Measurements from ENCODE around the gene OR2S2.
"Not testable (repeated sequence)": the region's sequence is repeated elsewhere in the genome, so short reads cannot be mapped to it uniquely, and the experiment has no call there.

The OR2S2 gene

DNA sequence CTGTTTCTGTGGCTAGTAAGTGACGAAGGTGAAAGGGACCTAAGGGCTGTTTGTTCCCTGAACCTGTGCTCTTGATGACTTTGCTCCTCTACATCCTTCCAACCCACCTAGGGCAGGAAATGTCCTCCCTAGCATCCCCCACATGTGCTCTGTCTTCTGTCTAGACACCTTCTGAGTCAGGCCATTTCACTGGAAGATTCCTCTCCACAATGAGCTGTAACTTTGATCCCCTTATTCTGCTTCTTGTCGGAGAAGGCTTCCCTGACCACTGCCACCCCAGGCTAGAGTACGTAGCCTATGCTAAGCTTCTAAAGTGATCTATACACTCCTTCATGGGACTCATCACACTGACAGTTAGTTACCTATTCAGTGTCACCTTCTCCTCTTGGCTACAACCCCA lies 27.0 kb downstream of the OR2S2 start:
- no peak for DNase-seq

- DNase-seq, result no peak
Observed at GRCh38 chr9:35930521-35930920, 27.4 kb downstream of the OR2S2 start.

- no peak for DNase-seq
Observed at GRCh38 chr9:35929453-35929718, 28.6 kb downstream of the OR2S2 start.

DNA sequence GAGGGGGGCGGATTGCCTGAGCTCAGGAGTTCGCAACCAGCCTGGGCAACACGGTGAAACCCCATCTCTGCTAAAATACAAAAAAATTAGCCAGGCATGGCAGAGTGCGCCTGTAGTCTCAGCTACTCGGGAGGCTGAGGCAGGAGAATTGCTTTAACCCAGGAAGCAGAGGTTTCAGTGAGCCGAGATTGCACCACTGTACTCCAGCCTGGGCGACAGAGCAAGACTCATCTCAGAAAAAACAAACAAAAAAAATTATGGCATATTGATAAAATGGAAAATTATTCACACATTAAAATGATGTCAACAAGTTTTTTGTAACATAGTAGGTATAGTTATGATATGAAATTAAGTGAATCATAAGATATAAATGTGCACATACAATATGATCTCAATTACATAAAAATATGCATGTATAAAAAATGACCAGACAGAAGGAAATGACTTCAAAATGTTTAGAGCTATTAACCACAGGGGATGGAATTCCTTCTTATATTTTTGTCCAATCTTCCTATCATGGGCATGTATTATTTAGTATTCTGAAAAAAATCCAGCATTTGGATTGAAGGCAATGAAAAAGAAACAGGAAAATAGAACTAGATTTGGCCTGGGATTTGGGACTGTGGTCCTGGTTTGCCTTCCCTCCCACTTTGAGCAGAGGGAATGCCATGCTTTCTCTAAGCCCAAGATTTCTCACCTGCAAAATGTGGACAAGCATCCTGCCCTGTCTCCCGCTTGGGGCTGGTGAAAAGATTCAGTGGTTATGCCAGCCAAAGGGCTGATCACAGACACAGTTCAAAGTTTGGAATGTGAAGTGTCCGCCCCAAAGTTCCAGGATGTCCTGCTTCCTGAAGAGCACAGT lies 29.1 kb downstream of the OR2S2 start:
- no peak for DNase-seq

DNA sequence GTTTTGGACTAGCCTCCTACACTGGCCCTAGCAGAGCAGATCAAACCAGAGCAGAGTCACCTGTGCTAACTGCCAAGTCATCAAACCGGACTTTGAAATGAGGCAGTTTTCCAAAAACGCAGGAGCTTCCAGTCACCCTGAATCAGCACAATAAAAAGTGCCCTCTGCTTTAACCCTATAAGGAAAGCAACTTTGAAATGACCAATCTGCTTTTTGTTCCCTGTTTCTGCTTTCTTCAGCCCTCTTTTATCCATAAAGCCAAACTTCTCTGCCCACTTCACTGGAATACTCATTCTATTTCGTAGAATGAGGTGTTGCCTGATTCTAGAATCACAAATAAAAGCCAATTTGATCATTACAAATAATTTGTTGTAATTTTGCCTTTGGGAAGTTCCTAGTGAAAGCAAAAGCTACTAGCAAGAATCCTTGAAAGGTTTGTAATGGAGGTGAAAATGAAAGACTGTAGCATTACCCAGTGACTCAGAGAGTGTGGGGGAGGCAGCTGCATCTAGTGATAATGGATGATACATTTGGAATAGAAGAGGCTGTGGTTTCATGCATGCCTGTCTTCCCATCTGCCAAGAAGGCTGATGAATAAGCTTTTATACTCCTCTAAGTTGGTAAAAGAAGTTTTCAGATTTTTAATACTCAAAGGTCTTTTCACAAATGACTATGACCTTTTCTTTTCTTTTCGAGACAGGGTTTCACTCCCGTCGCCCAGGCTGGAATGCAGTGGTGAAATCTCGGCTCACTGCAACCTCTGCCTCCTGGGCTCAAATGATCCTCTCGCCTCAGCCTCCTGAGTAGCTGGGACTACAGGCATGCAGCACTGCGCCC lies 33.8 kb downstream of the OR2S2 start:
- no peak for DNase-seq

DNA sequence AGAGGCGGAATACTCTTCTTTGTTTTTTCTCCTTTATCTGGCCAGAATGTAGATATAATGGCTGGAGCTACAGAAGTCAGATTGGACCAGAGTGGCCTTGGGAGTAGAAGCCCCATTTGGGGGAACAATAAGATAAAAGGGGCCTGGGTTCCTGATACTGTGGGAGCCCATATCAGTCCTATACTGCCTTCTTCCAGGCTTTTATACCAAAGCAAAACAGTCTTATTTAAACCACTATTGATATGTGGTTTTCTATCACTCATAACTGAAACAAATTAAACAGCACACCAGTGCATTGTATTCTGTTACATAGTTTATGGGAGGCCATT lies 34.4 kb downstream of the OR2S2 start:
- no peak for DNase-seq

- no peak for DNase-seq
Observed at GRCh38 chr9:35920051-35920620, 37.8 kb downstream of the OR2S2 start.

DNA sequence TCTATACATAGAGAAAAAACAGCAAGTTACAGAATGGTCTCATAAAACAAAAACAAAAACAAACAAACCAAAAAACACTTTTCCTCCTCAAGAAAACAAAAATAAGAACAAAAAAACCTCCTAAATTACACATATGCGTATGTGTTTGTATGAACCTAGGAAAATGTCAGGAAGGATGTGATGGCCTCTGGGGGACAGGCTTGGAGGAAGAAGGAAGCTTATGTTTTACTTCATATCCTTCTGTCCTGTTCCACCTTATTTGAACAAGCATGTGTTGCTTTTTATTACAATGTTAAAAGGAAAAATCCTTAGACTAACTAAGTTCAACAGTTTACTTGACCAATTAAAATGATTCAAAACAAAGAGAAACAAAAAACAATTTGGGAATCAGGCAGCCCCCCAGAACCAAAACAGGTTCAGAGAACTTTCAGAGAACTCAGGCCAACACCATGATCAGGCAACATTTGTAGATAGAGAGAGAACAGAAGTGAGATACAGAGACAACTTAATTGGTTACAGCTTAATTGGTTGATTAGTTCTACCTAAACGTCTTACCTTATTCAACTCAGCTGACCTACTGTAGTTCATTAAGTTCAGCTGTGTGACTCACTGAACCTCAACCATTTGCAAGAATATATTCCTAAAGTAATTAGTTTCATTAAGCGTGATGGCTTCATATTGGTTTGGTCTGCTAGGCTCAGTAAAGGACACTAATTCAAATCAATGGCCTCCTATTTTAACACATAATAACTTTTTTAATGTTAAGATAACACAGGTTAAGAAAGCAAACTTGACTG lies 38.5 kb downstream of the OR2S2 start:
- DNase-seq, result no peak

DNA sequence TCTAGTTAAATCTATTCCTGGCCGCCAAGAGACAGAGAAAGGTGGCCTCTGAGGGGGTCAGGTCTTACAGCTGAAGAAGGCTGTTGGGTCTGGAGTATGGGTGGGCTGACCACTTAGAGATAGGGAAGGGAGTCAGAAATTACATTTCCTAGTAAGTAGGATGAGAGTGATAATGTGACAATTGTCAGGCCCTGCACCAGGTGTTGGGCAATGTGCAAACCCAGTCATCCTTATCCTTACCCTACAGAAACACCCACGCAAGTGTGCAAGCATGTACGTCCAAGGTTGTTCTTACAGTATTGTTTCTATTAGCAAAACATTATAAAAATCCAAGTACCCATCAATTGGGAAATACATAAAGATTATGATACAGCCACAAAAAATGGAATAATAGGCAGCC lies 39.2 kb downstream of the OR2S2 start:
- no peak for DNase-seq

GRCh38 chr9:35917261-35917660 lies 40.7 kb downstream of the OR2S2 start:
- DNase-seq, result no peak

GRCh38 chr9:35915681-35916294 lies 42.2 kb downstream of the OR2S2 start:
- no peak for DNase-seq

DNA sequence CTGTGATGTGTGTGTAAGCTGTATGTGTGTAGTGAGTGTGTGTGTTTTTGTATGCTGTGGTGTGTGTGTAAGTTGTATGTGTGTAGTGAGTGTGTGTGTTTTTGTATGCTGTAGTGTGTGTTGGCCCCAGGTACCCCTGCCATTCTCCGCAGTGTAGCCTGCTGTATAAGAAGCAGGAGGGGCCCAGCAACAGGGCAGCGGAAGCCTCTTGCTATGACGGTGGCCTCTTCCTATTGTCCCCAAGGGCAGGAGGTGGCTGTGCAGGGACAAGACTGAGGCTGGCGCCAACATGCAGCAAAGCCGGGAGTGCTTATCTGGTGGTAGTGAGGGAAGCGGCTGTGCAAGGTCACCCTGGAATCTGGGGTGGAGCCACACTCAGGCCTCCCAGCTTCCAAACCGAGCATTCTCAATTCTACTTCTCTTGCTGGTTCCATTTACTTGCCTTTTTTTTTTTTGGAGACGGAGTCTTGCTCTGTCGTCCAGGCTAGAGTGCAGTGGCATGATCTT lies 43.6 kb downstream of the OR2S2 start:
- DNase-seq, result no peak

DNA sequence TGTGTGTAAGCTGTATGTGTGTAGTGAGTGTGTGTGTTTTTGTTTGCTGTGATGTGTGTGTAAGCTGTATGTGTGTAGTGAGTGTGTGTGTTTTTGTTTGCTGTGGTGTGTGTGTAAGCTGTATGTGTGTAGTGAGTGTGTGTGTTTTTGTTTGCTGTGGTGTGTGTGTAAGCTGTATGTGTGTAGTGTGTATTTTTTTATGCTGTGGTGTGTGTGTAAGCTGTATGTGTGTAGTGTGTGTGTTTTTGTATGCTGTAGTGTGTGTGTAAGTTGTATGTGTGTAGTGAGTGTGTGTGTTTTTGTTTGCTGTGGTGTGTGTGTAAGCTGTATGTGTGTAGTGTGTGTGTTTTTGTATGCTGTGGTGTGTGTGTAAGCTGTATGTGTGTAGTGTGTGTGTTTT lies 44.5 kb downstream of the OR2S2 start:
- not testable (repeated sequence) for DNase-seq

GRCh38 chr9:35912791-35913400 lies 45.1 kb downstream of the OR2S2 start:
- no peak for DNase-seq

DNA sequence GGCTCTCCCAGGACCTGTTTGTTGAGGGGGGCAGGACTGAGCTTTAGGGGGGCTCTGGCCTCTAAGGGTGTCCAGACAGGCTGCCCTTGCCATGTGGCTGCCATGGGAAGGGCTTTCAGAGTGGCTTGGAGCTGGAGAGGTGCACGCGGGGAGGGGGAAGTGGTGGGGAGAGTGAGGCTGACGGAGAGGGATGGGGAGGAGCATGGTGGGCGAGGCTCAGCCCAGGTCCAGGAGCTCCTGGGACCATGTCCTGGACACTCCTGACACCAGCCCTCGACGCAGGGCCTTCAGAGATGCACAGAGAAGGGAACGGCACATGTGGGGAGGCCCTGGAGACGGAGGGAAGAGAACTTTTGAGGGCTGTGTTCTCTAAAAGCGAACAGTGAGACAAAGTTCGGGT lies 46.3 kb downstream of the OR2S2 start:
- no peak for DNase-seq

DNA sequence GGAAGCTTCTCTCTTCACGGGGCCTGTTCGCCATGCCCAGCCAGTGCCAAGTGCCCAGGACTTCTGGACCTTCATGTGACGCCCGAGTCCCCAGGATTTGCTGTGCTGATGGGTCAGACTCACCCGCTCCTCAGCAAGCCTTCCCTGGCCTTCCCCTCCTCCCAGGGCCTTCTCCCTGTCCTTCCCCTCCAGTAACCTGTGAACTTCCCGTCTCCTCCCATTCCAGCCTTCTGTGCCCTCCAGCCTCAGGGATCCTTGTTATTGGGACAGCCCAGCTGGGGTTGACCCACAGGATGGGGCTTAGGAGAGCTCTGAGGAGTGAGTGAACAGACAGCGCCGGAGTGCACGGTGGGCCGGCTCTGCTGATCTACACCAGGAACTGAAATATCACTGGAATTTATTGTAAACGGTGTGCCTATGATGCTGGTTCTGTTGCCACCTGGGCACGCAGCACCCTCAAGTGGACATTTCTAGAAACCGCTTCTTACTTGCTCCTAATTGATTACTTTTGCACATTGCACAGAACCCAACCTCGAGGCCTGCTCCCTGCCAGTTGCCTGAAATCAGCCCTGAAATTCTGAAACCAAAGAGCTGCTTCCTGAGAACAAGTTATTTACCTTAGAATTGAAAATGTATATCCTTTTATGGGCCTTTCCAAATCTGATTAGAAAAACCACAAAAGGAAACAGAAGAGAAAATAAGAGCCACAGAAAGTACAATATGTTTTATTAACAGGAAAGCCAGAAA lies 47.2 kb downstream of the OR2S2 start:
- DNase-seq, result peak; percentile 24 to 37

DNA sequence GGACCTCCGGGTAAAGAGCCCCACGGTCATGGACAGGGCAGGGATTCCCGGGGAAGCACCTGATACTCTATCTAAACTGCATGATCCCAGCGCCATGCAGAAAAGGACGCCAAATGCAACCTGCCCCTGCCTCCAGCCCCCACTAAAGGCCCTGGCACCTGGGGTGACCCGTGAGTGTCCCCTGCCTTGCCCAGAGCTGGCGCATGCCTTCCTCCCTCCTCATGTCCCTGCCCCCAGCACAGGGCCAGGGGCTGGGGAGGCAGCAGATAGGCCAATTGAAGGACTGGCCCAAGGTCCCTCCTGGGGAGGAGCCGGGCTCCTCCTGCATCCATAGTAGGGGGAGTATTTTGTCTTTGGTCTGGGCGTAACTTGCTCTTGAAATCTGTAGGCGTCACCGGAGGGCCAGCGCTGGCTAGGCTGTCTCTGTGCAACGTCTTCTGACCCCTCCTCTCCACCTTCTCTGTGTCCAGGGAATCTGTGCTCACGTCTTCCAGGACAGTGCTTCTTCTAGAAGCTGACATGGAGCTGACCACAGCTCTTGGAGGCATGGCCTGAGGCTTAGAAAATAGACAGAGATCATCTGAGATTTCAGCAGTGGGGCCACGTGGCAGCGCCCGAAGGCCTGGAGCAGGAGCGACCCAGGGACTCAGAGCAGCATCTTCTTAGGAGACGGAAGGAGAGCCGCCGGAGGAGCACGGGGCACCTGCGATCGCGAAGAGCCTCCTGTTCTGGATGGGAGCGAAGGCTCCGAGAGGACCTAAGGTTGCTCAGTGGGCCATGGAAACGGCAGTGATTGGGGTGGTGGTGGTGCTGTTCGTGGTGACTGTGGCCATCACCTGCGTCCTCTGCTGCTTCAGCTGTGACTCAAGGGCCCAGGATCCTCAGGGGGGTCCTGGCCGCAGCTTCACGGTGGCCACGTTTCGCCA lies 48.0 kb downstream of the OR2S2 start:
- no peak for DNase-seq

DNA sequence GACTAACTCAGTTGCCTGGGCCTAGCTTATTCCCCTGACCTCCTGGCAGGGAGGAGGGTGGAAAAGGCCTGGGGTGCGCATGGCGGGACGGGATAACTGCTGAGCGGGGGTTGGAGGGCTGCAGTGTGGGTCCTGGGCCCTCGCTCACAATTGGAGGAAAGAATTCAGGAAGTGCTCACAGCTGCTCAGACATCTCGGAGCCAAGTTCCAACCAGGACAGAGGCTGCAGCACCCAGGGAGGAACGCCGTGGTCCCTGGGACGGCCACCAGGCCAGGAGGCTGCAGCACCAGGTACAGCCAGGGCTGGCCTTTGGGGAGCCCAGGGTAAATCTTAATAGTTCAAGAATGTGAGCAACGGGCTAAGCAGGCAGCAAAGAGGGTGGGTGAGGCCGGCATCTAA lies 48.7 kb downstream of the OR2S2 start, which contains the start of gene SPAAR:
Gene SPAAR (plus strand): TSS at position 217 of the 400 bp plus-strand sequence. CDS start 974 bp downstream, outside the sequence.
- DNase-seq, result no peak

DNA sequence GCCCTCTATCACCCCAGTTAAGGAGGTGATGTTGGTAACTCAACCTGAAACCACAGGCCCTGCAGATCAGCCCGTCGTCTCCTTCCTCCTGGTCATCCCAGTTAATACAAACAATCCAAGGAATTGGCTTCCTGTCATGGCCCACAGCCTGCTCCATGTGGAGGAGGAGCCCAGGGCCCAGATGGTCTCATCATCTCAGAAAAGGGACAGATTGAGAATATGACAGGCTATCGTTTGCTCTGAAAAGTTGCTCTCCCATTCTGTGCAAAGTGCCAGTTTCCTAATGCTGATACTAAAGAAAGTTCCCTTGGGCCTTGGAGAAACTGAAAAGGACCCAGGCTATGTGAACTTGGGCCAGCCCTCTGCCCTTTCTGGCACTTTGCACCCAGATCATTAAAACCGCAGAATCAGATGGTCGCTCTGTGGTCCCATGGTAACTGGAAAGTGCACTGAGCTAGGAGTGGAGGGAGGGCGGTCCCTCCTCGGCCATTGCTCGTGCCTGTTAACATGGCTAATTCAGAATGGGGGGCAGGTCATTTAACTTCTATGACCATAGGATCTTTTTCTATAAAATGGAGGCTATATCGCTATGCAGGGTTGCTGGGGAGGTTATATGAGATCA lies 49.3 kb downstream of the OR2S2 start:
- no peak for DNase-seq

All from SHP77 (cell line).